GM23338 (cell line): Measurements from ENCODE around the gene SLC9A4. TPM values are rescaled to one million over a fixed set of nuclear protein-coding genes. Genes with fewer than 3 reads are reported as not detected.

Source experiments
- ATAC-seq: fragments of 200-7000 bp; cut with Tn5 transposase; 3 replicates; pipeline ENCODE4 v1.9.1; 2020
- DNase-seq: peaks from one replicate; pipeline ENCODE4 v3.0.0-alpha.2; 2015; ENCODE audit warnings: low spot score
- H2AFZ ChIP-seq: fragments of 200-600 bp; sonication (generic); 2 replicates; pipeline ENCODE4 v1.8.0; 2016; ENCODE audit warnings: antibody characterized with exemption, mild to moderate bottlenecking, moderate library complexity
- H3F3A ChIP-seq: fragments of 200-600 bp; sonication (generic); replicated peaks from 2 replicates; pipeline ENCODE4 v1.8.0; 2017; ENCODE audit warnings: antibody characterized with exemption, mixed run types, low read depth
- H3K27ac ChIP-seq: fragments of 200-600 bp; sonication (generic); 2 replicates; pipeline ENCODE4 v1.6.1; 2016; ENCODE audit warnings: low read depth
- H3K27me3 ChIP-seq: fragments of 200-600 bp; sonication (generic); 2 replicates; pipeline ENCODE4 v1.8.0; 2016; ENCODE audit warnings: mild to moderate bottlenecking, mixed run types, moderate library complexity; ENCODE audit not compliant: insufficient read depth
- H3K36me3 ChIP-seq: fragments of 200-600 bp; sonication (generic); 2 replicates; pipeline ENCODE4 v1.8.0; 2016; ENCODE audit warnings: mild to moderate bottlenecking; ENCODE audit not compliant: insufficient read depth
- H3K4me1 ChIP-seq: fragments of 200-600 bp; sonication (generic); 2 replicates; pipeline ENCODE4 v1.8.0; 2016; ENCODE audit warnings: mild to moderate bottlenecking, moderate library complexity; ENCODE audit not compliant: insufficient read depth
- H3K4me2 ChIP-seq: fragments of 200-600 bp; sonication (generic); 2 replicates; pipeline ENCODE4 v1.7.1; 2017; ENCODE audit warnings: mixed run types
- H3K4me3 ChIP-seq: fragments of 200-600 bp; sonication (generic); 2 replicates; pipeline ENCODE4 v1.6.1; 2016; ENCODE audit warnings: mixed run types
- H3K79me2 ChIP-seq: fragments of 200-600 bp; sonication (generic); replicated peaks from 2 replicates; pipeline ENCODE4 v1.8.0; 2017; ENCODE audit warnings: mild to moderate bottlenecking; ENCODE audit not compliant: insufficient read depth
- H3K9me2 ChIP-seq: fragments of 200-600 bp; sonication (generic); 2 replicates; pipeline ENCODE4 v1.8.0; 2017; ENCODE audit not compliant: insufficient read depth
- H4K20me1 ChIP-seq: fragments of 200-600 bp; sonication (generic); replicated peaks from 2 replicates; pipeline ENCODE4 v1.8.0; 2017; ENCODE audit warnings: mild to moderate bottlenecking; ENCODE audit not compliant: insufficient read depth
- H3K27ac Mint-ChIP-seq: 2 replicates; pipeline ENCODE4 v1.8.0; 2020; ENCODE audit warnings: inconsistent platforms, mild to moderate bottlenecking, moderate library complexity, mixed read lengths
- H3K27me3 Mint-ChIP-seq: 3 replicates; pipeline ENCODE4 v1.8.0; 2022; ENCODE audit warnings: low read depth, mild to moderate bottlenecking, moderate library complexity, mixed read lengths, inconsistent platforms; ENCODE audit not compliant: insufficient read depth, poor library complexity
- H3K36me3 Mint-ChIP-seq: 3 replicates; pipeline ENCODE4 v1.8.0; 2021; ENCODE audit warnings: low read depth, mild to moderate bottlenecking, inconsistent platforms, moderate library complexity, mixed read lengths
- H3K4me1 Mint-ChIP-seq: 3 replicates; pipeline ENCODE4 v1.8.0; 2020; ENCODE audit warnings: mild to moderate bottlenecking, inconsistent platforms, mixed read lengths
- H3K4me3 Mint-ChIP-seq: 3 replicates; pipeline ENCODE4 v1.8.0; 2021; ENCODE audit warnings: moderate library complexity, mild to moderate bottlenecking, inconsistent platforms, mixed read lengths
- H3K9me3 Mint-ChIP-seq: 3 replicates; pipeline ENCODE4 v1.8.0; 2020; ENCODE audit warnings: moderate library complexity, mild to moderate bottlenecking, inconsistent platforms, mixed read lengths
- CREB1 ChIP-seq: fragments of 250-450 bp; sonication (Bioruptor Pico); IDR thresholded peaks from 2 replicates; pipeline ENCODE4 v1.5.0; 2020; ENCODE audit warnings: low read depth, mild to moderate bottlenecking, moderate library complexity
- CTCF ChIP-seq, 2 experiments: fragments of 200-600 bp in 1 of 2; sonication (generic) in 1 of 2; conservative IDR thresholded peaks; 2 replicates each; pipeline versions ENCODE4 v1.5.1 to v1.6.1; 2016 to 2017; ENCODE audit warnings: antibody characterized with exemption in 2 of 2, low read depth in 2 of 2, mild to moderate bottlenecking in 2 of 2, moderate library complexity in 1 of 2
- ETS1 ChIP-seq: IDR thresholded peaks from 2 replicates; pipeline ENCODE4 v1.6.1; 2016; ENCODE audit warnings: antibody characterized with exemption
- EZH2 ChIP-seq: fragments of 200-600 bp; sonication (generic); IDR thresholded peaks from one replicate; pipeline ENCODE4 v1.8.0; 2017; ENCODE audit warnings: antibody characterized with exemption, mild to moderate bottlenecking, low read depth; ENCODE audit not compliant: unreplicated experiment
- EZH2phosphoT487 ChIP-seq: fragments of 200-600 bp; sonication (generic); IDR thresholded peaks from one replicate; pipeline ENCODE4 v1.8.1; 2018; ENCODE audit warnings: antibody characterized with exemption; ENCODE audit not compliant: unreplicated experiment
- JUNB ChIP-seq: IDR thresholded peaks from one replicate; pipeline ENCODE4 v1.6.1; 2016; ENCODE audit warnings: antibody characterized with exemption; ENCODE audit not compliant: unreplicated experiment
- NANOG ChIP-seq: IDR thresholded peaks from 2 replicates; pipeline ENCODE4 v1.6.1; 2016; ENCODE audit warnings: antibody characterized with exemption, borderline replicate concordance
- POLR2AphosphoS5 ChIP-seq: IDR thresholded peaks from 2 replicates; pipeline ENCODE4 v1.6.1; 2016; ENCODE audit warnings: antibody characterized with exemption, low read depth
- STAT1 ChIP-seq: IDR thresholded peaks from one replicate; pipeline ENCODE4 v1.6.1; 2016; ENCODE audit warnings: antibody characterized with exemption; ENCODE audit not compliant: unreplicated experiment
- ZNF114 ChIP-seq: fragments of 250-450 bp; sonication (Bioruptor Pico); IDR thresholded peaks from 2 replicates; pipeline ENCODE4 v1.5.0; 2020; ENCODE audit warnings: mild to moderate bottlenecking, moderate library complexity
- ZNF331 ChIP-seq: fragments of 250-450 bp; sonication (Bioruptor Pico); IDR thresholded peaks from 2 replicates; pipeline ENCODE4 v1.5.0; 2020; ENCODE audit warnings: low read depth, mild to moderate bottlenecking, moderate library complexity
- polyA plus RNA-seq: library from polyadenylated mRNA; unstranded; fragments of >200 nt; fragmentation: Nextera tagmentation; extraction: Ambion mirVana; gene quantifications from 2 replicates; pipeline ENCODE4 v1.2.1, GENCODE V29; 2016
- total RNA-seq: library from RNA; depleted of rRNA; stranded (reverse); fragments of >200 nt; shearing (Covaris generic); gene quantifications from 2 replicates; pipeline ENCODE4 v1.2.3, GENCODE V29; 2014
- TF ChIP-seq, protein P1 (sequence below): fragments of 250-450 bp; sonication (Bioruptor Pico); IDR thresholded peaks from 2 replicates; pipeline ENCODE4 v1.5.0; 2020; ENCODE audit warnings: mild to moderate bottlenecking, moderate library complexity
- TF ChIP-seq, protein P2 (sequence below): IDR thresholded peaks from one replicate; pipeline ENCODE4 v1.6.1; 2018; ENCODE audit warnings: antibody characterized with exemption; ENCODE audit not compliant: unreplicated experiment

The SLC9A4 gene
- total and polyA plus RNA-seq, 2 experiments from 2014 or later: not detected

GRCh38 chr2:102492006-102492405 lies 19.0 kb downstream of the SLC9A4 start:
- Histone ChIP-seq H3K9me2 (peaks cover 28% of the 10 kb centered on the region), H2AFZ (no peak overlapping the region), H4K20me1 (no peaks in the 10 kb centered on the region), H3K27me3 (no peaks in the 10 kb centered on the region), H3K4me3 (no peak overlapping the region), H3F3A (no peaks in the 10 kb centered on the region), H3K36me3 (no peaks in the 10 kb centered on the region), H3K79me2 (no peaks in the 10 kb centered on the region), H3K4me1 (peaks cover 4% of the 10 kb centered on the region; the same call in 1 of the 2 replicates), H3K27ac (no peak overlapping the region), H3K4me2 (no peak overlapping the region)
- Mint-ChIP-seq H3K9me3 (peaks cover 17% of the 10 kb centered on the region; the same call in 2 of the 3 replicates), H3K4me1 (peaks cover 16% of the 10 kb centered on the region), H3K36me3 (peaks cover 2% of the 10 kb centered on the region; the same call in 2 of the 3 replicates), H3K4me3 (no peak overlapping the region), H3K27me3 (peaks cover 2% of the 10 kb centered on the region), H3K27ac (no peak overlapping the region)
- no peak for TF ChIP-seq ZNF331 (CRISPR knock-in tag)
- no peak for TF ChIP-seq ZNF114 (CRISPR knock-in tag)
- TF ChIP-seq CREB1 (CRISPR knock-in tag): no peak
- TF ChIP-seq, protein P1, sequence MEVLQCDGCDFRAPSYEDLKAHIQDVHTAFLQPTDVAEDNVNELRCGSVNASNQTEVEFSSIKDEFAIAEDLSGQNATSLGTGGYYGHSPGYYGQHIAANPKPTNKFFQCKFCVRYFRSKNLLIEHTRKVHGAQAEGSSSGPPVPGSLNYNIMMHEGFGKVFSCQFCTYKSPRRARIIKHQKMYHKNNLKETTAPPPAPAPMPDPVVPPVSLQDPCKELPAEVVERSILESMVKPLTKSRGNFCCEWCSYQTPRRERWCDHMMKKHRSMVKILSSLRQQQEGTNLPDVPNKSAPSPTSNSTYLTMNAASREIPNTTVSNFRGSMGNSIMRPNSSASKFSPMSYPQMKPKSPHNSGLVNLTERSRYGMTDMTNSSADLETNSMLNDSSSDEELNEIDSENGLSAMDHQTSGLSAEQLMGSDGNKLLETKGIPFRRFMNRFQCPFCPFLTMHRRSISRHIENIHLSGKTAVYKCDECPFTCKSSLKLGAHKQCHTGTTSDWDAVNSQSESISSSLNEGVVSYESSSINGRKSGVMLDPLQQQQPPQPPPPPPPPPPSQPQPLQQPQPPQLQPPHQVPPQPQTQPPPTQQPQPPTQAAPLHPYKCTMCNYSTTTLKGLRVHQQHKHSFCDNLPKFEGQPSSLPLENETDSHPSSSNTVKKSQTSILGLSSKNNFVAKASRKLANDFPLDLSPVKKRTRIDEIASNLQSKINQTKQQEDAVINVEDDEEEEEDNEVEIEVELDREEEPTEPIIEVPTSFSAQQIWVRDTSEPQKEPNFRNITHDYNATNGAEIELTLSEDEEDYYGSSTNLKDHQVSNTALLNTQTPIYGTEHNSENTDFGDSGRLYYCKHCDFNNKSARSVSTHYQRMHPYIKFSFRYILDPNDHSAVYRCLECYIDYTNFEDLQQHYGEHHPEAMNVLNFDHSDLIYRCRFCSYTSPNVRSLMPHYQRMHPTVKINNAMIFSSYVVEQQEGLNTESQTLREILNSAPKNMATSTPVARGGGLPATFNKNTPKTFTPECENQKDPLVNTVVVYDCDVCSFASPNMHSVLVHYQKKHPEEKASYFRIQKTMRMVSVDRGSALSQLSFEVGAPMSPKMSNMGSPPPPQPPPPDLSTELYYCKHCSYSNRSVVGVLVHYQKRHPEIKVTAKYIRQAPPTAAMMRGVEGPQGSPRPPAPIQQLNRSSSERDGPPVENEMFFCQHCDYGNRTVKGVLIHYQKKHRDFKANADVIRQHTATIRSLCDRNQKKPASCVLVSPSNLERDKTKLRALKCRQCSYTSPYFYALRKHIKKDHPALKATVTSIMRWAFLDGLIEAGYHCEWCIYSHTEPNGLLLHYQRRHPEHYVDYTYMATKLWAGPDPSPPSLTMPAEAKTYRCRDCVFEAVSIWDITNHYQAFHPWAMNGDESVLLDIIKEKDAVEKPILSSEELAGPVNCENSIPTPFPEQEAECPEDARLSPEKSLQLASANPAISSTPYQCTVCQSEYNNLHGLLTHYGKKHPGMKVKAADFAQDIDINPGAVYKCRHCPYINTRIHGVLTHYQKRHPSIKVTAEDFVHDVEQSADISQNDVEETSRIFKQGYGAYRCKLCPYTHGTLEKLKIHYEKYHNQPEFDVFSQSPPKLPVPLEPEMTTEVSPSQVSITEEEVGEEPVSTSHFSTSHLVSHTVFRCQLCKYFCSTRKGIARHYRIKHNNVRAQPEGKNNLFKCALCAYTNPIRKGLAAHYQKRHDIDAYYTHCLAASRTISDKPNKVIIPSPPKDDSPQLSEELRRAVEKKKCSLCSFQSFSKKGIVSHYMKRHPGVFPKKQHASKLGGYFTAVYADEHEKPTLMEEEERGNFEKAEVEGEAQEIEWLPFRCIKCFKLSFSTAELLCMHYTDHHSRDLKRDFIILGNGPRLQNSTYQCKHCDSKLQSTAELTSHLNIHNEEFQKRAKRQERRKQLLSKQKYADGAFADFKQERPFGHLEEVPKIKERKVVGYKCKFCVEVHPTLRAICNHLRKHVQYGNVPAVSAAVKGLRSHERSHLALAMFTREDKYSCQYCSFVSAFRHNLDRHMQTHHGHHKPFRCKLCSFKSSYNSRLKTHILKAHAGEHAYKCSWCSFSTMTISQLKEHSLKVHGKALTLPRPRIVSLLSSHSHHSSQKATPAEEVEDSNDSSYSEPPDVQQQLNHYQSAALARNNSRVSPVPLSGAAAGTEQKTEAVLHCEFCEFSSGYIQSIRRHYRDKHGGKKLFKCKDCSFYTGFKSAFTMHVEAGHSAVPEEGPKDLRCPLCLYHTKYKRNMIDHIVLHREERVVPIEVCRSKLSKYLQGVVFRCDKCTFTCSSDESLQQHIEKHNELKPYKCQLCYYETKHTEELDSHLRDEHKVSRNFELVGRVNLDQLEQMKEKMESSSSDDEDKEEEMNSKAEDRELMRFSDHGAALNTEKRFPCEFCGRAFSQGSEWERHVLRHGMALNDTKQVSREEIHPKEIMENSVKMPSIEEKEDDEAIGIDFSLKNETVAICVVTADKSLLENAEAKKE (CRISPR knock-in tag): no peak
- no peak for TF ChIP-seq POLR2AphosphoS5
- TF ChIP-seq EZH2: no peak
- TF ChIP-seq, protein P2, sequence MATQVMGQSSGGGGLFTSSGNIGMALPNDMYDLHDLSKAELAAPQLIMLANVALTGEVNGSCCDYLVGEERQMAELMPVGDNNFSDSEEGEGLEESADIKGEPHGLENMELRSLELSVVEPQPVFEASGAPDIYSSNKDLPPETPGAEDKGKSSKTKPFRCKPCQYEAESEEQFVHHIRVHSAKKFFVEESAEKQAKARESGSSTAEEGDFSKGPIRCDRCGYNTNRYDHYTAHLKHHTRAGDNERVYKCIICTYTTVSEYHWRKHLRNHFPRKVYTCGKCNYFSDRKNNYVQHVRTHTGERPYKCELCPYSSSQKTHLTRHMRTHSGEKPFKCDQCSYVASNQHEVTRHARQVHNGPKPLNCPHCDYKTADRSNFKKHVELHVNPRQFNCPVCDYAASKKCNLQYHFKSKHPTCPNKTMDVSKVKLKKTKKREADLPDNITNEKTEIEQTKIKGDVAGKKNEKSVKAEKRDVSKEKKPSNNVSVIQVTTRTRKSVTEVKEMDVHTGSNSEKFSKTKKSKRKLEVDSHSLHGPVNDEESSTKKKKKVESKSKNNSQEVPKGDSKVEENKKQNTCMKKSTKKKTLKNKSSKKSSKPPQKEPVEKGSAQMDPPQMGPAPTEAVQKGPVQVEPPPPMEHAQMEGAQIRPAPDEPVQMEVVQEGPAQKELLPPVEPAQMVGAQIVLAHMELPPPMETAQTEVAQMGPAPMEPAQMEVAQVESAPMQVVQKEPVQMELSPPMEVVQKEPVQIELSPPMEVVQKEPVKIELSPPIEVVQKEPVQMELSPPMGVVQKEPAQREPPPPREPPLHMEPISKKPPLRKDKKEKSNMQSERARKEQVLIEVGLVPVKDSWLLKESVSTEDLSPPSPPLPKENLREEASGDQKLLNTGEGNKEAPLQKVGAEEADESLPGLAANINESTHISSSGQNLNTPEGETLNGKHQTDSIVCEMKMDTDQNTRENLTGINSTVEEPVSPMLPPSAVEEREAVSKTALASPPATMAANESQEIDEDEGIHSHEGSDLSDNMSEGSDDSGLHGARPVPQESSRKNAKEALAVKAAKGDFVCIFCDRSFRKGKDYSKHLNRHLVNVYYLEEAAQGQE: no peak
- TF ChIP-seq JUNB: no peak
- no peak for TF ChIP-seq ETS1
- TF ChIP-seq CTCF (conservative IDR thresholded peaks at IDR 0.05; ENCODE audit: low read depth in 2 of 2): no peak
- TF ChIP-seq NANOG: no peak
- no peak for TF ChIP-seq EZH2phosphoT487
- TF ChIP-seq STAT1: no peak
- DNase-seq (no peak), ATAC-seq (no peak)
